ENCODE results near the gene KY.

GRCh38 chr3:134624537-134625287 is 26.1 kb downstream of the KY start:
- no peak for TF ChIP-seq ZNF24 (IDR thresholded peaks at IDR 0.05)
- TF ChIP-seq CTCF (IDR thresholded peaks at IDR 0.05 in 2 of 3, conservative IDR thresholded peaks at IDR 0.05 in 1 of 3; ENCODE audit: control insufficient read depth in 2 of 3, extremely low read depth in 1 of 3, insufficient read depth in 1 of 3, low read depth in 3 of 3, low read length in 3 of 3), result no peak
- no peak for TF ChIP-seq POLR2A (IDR thresholded peaks at IDR 0.05; ENCODE audit: low read depth, low read length)
- no peak for TF ChIP-seq BCL3 (IDR thresholded peaks at IDR 0.05; ENCODE audit: borderline replicate concordance, insufficient read depth, low read depth, low read length, poor library complexity, severe bottlenecking)
- TF ChIP-seq E2F4 (IDR thresholded peaks at IDR 0.05; ENCODE audit: low read depth, low read length), result no peak
- no peak for TF ChIP-seq ZBTB11 (CRISPR knock-in tag; IDR thresholded peaks at IDR 0.05)
- no peak for TF ChIP-seq TAF1 (IDR thresholded peaks at IDR 0.05; ENCODE audit: borderline replicate concordance, low read depth, low read length)
- TF ChIP-seq ZNF274 (IDR thresholded peaks at IDR 0.05; ENCODE audit: insufficient read depth, insufficient read length), result no peak
- no peak for TF ChIP-seq FOXM1 (IDR thresholded peaks at IDR 0.05; ENCODE audit: low read depth, low read length)
- no peak for TF ChIP-seq EZH2 (IDR thresholded peaks at IDR 0.05; ENCODE audit: borderline replicate concordance, control insufficient read depth, low read depth, low read length)
- no peak for TF ChIP-seq SMAD1 (IDR thresholded peaks at IDR 0.05; ENCODE audit: low read depth, partially characterized antibody)
